GM23338 (cell line): Measurements from ENCODE around the gene FYCO1. TPM values are rescaled to one million over a fixed set of nuclear protein-coding genes. Genes with fewer than 3 reads are reported as not detected.

Experiments
- ATAC-seq: fragments of 200-7000 bp; cut with Tn5 transposase; 3 replicates; pipeline ENCODE4 v1.9.1; 2020
- DNase-seq: peaks from one replicate; pipeline ENCODE4 v3.0.0-alpha.2; 2015; ENCODE audit warnings: low spot score
- H2AFZ ChIP-seq: fragments of 200-600 bp; sonication (generic); 2 replicates; pipeline ENCODE4 v1.8.0; 2016; ENCODE audit warnings: antibody characterized with exemption, mild to moderate bottlenecking, moderate library complexity
- H3F3A ChIP-seq: fragments of 200-600 bp; sonication (generic); replicated peaks from 2 replicates; pipeline ENCODE4 v1.8.0; 2017; ENCODE audit warnings: antibody characterized with exemption, mixed run types, low read depth
- H3K27ac ChIP-seq: fragments of 200-600 bp; sonication (generic); 2 replicates; pipeline ENCODE4 v1.6.1; 2016; ENCODE audit warnings: low read depth
- H3K27me3 ChIP-seq: fragments of 200-600 bp; sonication (generic); 2 replicates; pipeline ENCODE4 v1.8.0; 2016; ENCODE audit warnings: mild to moderate bottlenecking, mixed run types, moderate library complexity; ENCODE audit not compliant: insufficient read depth
- H3K36me3 ChIP-seq: fragments of 200-600 bp; sonication (generic); 2 replicates; pipeline ENCODE4 v1.8.0; 2016; ENCODE audit warnings: mild to moderate bottlenecking; ENCODE audit not compliant: insufficient read depth
- H3K4me1 ChIP-seq: fragments of 200-600 bp; sonication (generic); 2 replicates; pipeline ENCODE4 v1.8.0; 2016; ENCODE audit warnings: mild to moderate bottlenecking, moderate library complexity; ENCODE audit not compliant: insufficient read depth
- H3K4me2 ChIP-seq: fragments of 200-600 bp; sonication (generic); 2 replicates; pipeline ENCODE4 v1.7.1; 2017; ENCODE audit warnings: mixed run types
- H3K4me3 ChIP-seq: fragments of 200-600 bp; sonication (generic); 2 replicates; pipeline ENCODE4 v1.6.1; 2016; ENCODE audit warnings: mixed run types
- H3K79me2 ChIP-seq: fragments of 200-600 bp; sonication (generic); replicated peaks from 2 replicates; pipeline ENCODE4 v1.8.0; 2017; ENCODE audit warnings: mild to moderate bottlenecking; ENCODE audit not compliant: insufficient read depth
- H3K9me2 ChIP-seq: fragments of 200-600 bp; sonication (generic); 2 replicates; pipeline ENCODE4 v1.8.0; 2017; ENCODE audit not compliant: insufficient read depth
- H4K20me1 ChIP-seq: fragments of 200-600 bp; sonication (generic); replicated peaks from 2 replicates; pipeline ENCODE4 v1.8.0; 2017; ENCODE audit warnings: mild to moderate bottlenecking; ENCODE audit not compliant: insufficient read depth
- H3K27ac Mint-ChIP-seq: 2 replicates; pipeline ENCODE4 v1.8.0; 2020; ENCODE audit warnings: inconsistent platforms, mild to moderate bottlenecking, moderate library complexity, mixed read lengths
- H3K27me3 Mint-ChIP-seq: 3 replicates; pipeline ENCODE4 v1.8.0; 2022; ENCODE audit warnings: low read depth, mild to moderate bottlenecking, moderate library complexity, mixed read lengths, inconsistent platforms; ENCODE audit not compliant: insufficient read depth, poor library complexity
- H3K36me3 Mint-ChIP-seq: 3 replicates; pipeline ENCODE4 v1.8.0; 2021; ENCODE audit warnings: low read depth, mild to moderate bottlenecking, inconsistent platforms, moderate library complexity, mixed read lengths
- H3K4me1 Mint-ChIP-seq: 3 replicates; pipeline ENCODE4 v1.8.0; 2020; ENCODE audit warnings: mild to moderate bottlenecking, inconsistent platforms, mixed read lengths
- H3K4me3 Mint-ChIP-seq: 3 replicates; pipeline ENCODE4 v1.8.0; 2021; ENCODE audit warnings: moderate library complexity, mild to moderate bottlenecking, inconsistent platforms, mixed read lengths
- H3K9me3 Mint-ChIP-seq: 3 replicates; pipeline ENCODE4 v1.8.0; 2020; ENCODE audit warnings: moderate library complexity, mild to moderate bottlenecking, inconsistent platforms, mixed read lengths
- CREB1 ChIP-seq: fragments of 250-450 bp; sonication (Bioruptor Pico); IDR thresholded peaks from 2 replicates; pipeline ENCODE4 v1.5.0; 2020; ENCODE audit warnings: low read depth, mild to moderate bottlenecking, moderate library complexity
- CTCF ChIP-seq, 2 experiments: fragments of 200-600 bp in 1 of 2; sonication (generic) in 1 of 2; conservative IDR thresholded peaks; 2 replicates each; pipeline versions ENCODE4 v1.5.1 to v1.6.1; 2016 to 2017; ENCODE audit warnings: antibody characterized with exemption in 2 of 2, low read depth in 2 of 2, mild to moderate bottlenecking in 2 of 2, moderate library complexity in 1 of 2
- ETS1 ChIP-seq: IDR thresholded peaks from 2 replicates; pipeline ENCODE4 v1.6.1; 2016; ENCODE audit warnings: antibody characterized with exemption
- EZH2 ChIP-seq: fragments of 200-600 bp; sonication (generic); IDR thresholded peaks from one replicate; pipeline ENCODE4 v1.8.0; 2017; ENCODE audit warnings: antibody characterized with exemption, mild to moderate bottlenecking, low read depth; ENCODE audit not compliant: unreplicated experiment
- EZH2phosphoT487 ChIP-seq: fragments of 200-600 bp; sonication (generic); IDR thresholded peaks from one replicate; pipeline ENCODE4 v1.8.1; 2018; ENCODE audit warnings: antibody characterized with exemption; ENCODE audit not compliant: unreplicated experiment
- JUNB ChIP-seq: IDR thresholded peaks from one replicate; pipeline ENCODE4 v1.6.1; 2016; ENCODE audit warnings: antibody characterized with exemption; ENCODE audit not compliant: unreplicated experiment
- NANOG ChIP-seq: IDR thresholded peaks from 2 replicates; pipeline ENCODE4 v1.6.1; 2016; ENCODE audit warnings: antibody characterized with exemption, borderline replicate concordance
- POLR2AphosphoS5 ChIP-seq: IDR thresholded peaks from 2 replicates; pipeline ENCODE4 v1.6.1; 2016; ENCODE audit warnings: antibody characterized with exemption, low read depth
- REST ChIP-seq: IDR thresholded peaks from one replicate; pipeline ENCODE4 v1.6.1; 2018; ENCODE audit warnings: antibody characterized with exemption; ENCODE audit not compliant: unreplicated experiment
- STAT1 ChIP-seq: IDR thresholded peaks from one replicate; pipeline ENCODE4 v1.6.1; 2016; ENCODE audit warnings: antibody characterized with exemption; ENCODE audit not compliant: unreplicated experiment
- ZNF114 ChIP-seq: fragments of 250-450 bp; sonication (Bioruptor Pico); IDR thresholded peaks from 2 replicates; pipeline ENCODE4 v1.5.0; 2020; ENCODE audit warnings: mild to moderate bottlenecking, moderate library complexity
- ZNF331 ChIP-seq: fragments of 250-450 bp; sonication (Bioruptor Pico); IDR thresholded peaks from 2 replicates; pipeline ENCODE4 v1.5.0; 2020; ENCODE audit warnings: low read depth, mild to moderate bottlenecking, moderate library complexity
- ZNF462 ChIP-seq: fragments of 250-450 bp; sonication (Bioruptor Pico); IDR thresholded peaks from 2 replicates; pipeline ENCODE4 v1.5.0; 2020; ENCODE audit warnings: mild to moderate bottlenecking, moderate library complexity
- polyA plus RNA-seq: library from polyadenylated mRNA; unstranded; fragments of >200 nt; fragmentation: Nextera tagmentation; extraction: Ambion mirVana; gene quantifications from 2 replicates; pipeline ENCODE4 v1.2.1, GENCODE V29; 2016
- total RNA-seq: library from RNA; depleted of rRNA; stranded (reverse); fragments of >200 nt; shearing (Covaris generic); gene quantifications from 2 replicates; pipeline ENCODE4 v1.2.3, GENCODE V29; 2014

The FYCO1 gene
- total and polyA plus RNA-seq, 2 experiments from 2014 or later, result 4.5 to 17.2 TPM

- H3K36me3 ChIP-seq, result peaks cover 36% of the 10 kb centered on the region
These were observed 43.2 kb downstream of the FYCO1 start for GRCh38 chr3:45952456-45952855.

More at GRCh38 chr3:45952456-45952855, 43.2 kb downstream of the FYCO1 start:
- Histone ChIP-seq H2AFZ (no peak overlapping the region), H3K79me2 (no peaks in the 10 kb centered on the region), H3K4me3 (no peak overlapping the region), H3K27me3 (no peaks in the 10 kb centered on the region), H3K9me2 (0 out of 2 replicates have a peak, but pooled peaks cover 4% of the 10 kb centered on the region), H3K4me2 (no peak overlapping the region), H3K4me1 (no peaks in the 10 kb centered on the region), H4K20me1 (no peaks in the 10 kb centered on the region), H3F3A (no peaks in the 10 kb centered on the region), H3K27ac (no peak overlapping the region)
- peaks cover 70% of the 10 kb centered on the region for H3K36me3 Mint-ChIP-seq
- H3K27ac Mint-ChIP-seq, result no peak overlapping the region
- H3K4me1 Mint-ChIP-seq, result no peaks in the 10 kb centered on the region
- ATAC-seq, result no peak
- TF ChIP-seq REST (no peak), ZNF114 (CRISPR knock-in tag) (no peak), ZNF331 (CRISPR knock-in tag) (no peak), POLR2AphosphoS5 (no peak), ZNF462 (CRISPR knock-in tag) (no peak), JUNB (no peak), CREB1 (no peak), STAT1 (no peak), CTCF (conservative IDR thresholded peaks at IDR 0.05; ENCODE audit: low read depth in 2 of 2) (no peak), NANOG (no peak), ETS1 (no peak), EZH2phosphoT487 (no peak), EZH2 (no peak)
- peaks cover 3% of the 10 kb centered on the region for H3K27me3 Mint-ChIP-seq
- H3K9me3 Mint-ChIP-seq, result no peaks in the 10 kb centered on the region
- no peak for DNase-seq
- no peak overlapping the region for H3K4me3 Mint-ChIP-seq
